ENCODE data around the gene PRRT4. TPM values are rescaled to one million over a fixed set of nuclear protein-coding genes. Genes with fewer than 3 reads are reported as not detected.

Gene PRRT4
- total and polyA plus RNA-seq, 4 donors = 0.23 to 5.8 (median 0.28) TPM; not detected in 1

GRCh38 chr7:128390871-128391565, 29.5 kb upstream of the PRRT4 start:
- H3K36me3 ChIP-seq (ENCODE audit: control insufficient read depth in 1 of 2, insufficient read depth in 2 of 2, low read length in 1 of 2) = no peaks in the 10 kb centered on the region

GRCh38 chr7:128389618-128390329, 28.3 kb upstream of the PRRT4 start:
- H3K36me3 ChIP-seq (ENCODE audit: control insufficient read depth in 1 of 2, insufficient read depth in 2 of 2, low read length in 1 of 2) = no peaks in the 10 kb centered on the region
- ATAC-seq (ENCODE audit: low FRiP score) = no peak
- H3K4me3 ChIP-seq (ENCODE audit: low read length in 2 of 2) = no peak overlapping the region
- no peaks in the 10 kb centered on the region for H3K9me3 ChIP-seq (ENCODE audit: control insufficient read depth, low read length)
- 76 to 81% methylated on average over 9 of the region's 9 CpGs for WGBS, 2 donors
- no peak overlapping the region for H3K27ac ChIP-seq (ENCODE audit: low read depth in 1 of 2, low read length in 2 of 2)
- intact Hi-C loops (cut with DNase I) = no loop called here
- H3K27me3 ChIP-seq (ENCODE audit: control insufficient read depth in 1 of 2, insufficient read depth in 2 of 2, low read length in 1 of 2) = no peaks in the 10 kb centered on the region
- DNase-seq = peak in 1 of 2 donors; percentile 42
- no peaks in the 10 kb centered on the region for H3K4me1 ChIP-seq (ENCODE audit: control insufficient read depth in 1 of 2, insufficient read depth in 2 of 2, low read length in 2 of 2)

More at GRCh38 chr7:128390871-128391565, 29.5 kb upstream of the PRRT4 start:
- intact Hi-C loops (cut with DNase I) = no loop called here
- no peak overlapping the region for H3K27ac ChIP-seq (ENCODE audit: low read depth in 1 of 2, low read length in 2 of 2)
- no peak overlapping the region for H3K4me3 ChIP-seq (ENCODE audit: low read length in 2 of 2)
- WGBS, 2 donors = 77 to 85% methylated on average over 3 of the region's 3 CpGs
- ATAC-seq (ENCODE audit: low FRiP score) (no peak), DNase-seq (no peak)
- H3K27me3 ChIP-seq (ENCODE audit: control insufficient read depth in 1 of 2, insufficient read depth in 2 of 2, low read length in 1 of 2) = no peaks in the 10 kb centered on the region
- no peaks in the 10 kb centered on the region for H3K9me3 ChIP-seq (ENCODE audit: control insufficient read depth, low read length)
- H3K4me1 ChIP-seq (ENCODE audit: control insufficient read depth in 1 of 2, insufficient read depth in 2 of 2, low read length in 2 of 2) = no peaks in the 10 kb centered on the region

GRCh38 chr7:128389085-128389617, 27.7 kb upstream of the PRRT4 start:
- no peaks in the 10 kb centered on the region for H3K9me3 ChIP-seq (ENCODE audit: control insufficient read depth, low read length)
- no peaks in the 10 kb centered on the region for H3K4me1 ChIP-seq (ENCODE audit: control insufficient read depth in 1 of 2, insufficient read depth in 2 of 2, low read length in 2 of 2)
- DNase-seq = peak in 1 of 2 donors; percentile 13
- WGBS, 2 donors = 23 to 53% methylated on average over 2 of the region's 2 CpGs
- no peaks in the 10 kb centered on the region for H3K36me3 ChIP-seq (ENCODE audit: control insufficient read depth in 1 of 2, insufficient read depth in 2 of 2, low read length in 1 of 2)
- H3K27me3 ChIP-seq (ENCODE audit: control insufficient read depth in 1 of 2, insufficient read depth in 2 of 2, low read length in 1 of 2) = no peaks in the 10 kb centered on the region
- intact Hi-C loops (cut with DNase I) = no loop called here
- ATAC-seq (ENCODE audit: low FRiP score) = no peak
- no peak overlapping the region for H3K27ac ChIP-seq (ENCODE audit: low read depth in 1 of 2, low read length in 2 of 2)
- H3K4me3 ChIP-seq (ENCODE audit: low read length in 2 of 2) = no peak overlapping the region

DNA sequence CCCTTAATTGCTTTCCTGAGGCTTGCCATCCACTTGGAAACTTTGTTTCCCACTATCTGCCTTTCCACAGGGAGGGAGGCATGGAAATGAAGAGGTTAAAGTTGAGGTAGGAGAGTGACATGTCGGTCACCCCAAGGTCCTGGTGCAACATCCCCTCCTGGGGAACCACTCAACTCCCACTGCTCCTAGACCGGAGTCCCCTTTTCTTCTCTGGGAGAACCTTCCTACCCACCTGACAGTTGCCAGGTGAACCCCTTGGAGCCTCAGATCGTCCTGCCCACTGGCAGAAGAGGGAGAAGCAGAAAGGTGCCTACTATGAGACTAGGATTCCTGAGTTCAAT, 26.6 kb upstream of the PRRT4 start:
- H3K4me1 ChIP-seq (ENCODE audit: control insufficient read depth in 1 of 2, insufficient read depth in 2 of 2, low read length in 2 of 2) = no peaks in the 10 kb centered on the region

GRCh38 chr7:128387216-128388144, 26.0 kb upstream of the PRRT4 start:
- ATAC-seq (ENCODE audit: low FRiP score) (peak; percentile 92), DNase-seq (peak; percentile 88 to 94)
- Histone ChIP-seq H3K9me3 (ENCODE audit: control insufficient read depth, low read length) (no peaks in the 10 kb centered on the region), H3K4me1 (ENCODE audit: control insufficient read depth in 1 of 2, insufficient read depth in 2 of 2, low read length in 2 of 2) (no peaks in the 10 kb centered on the region), H3K4me3 (ENCODE audit: low read length in 2 of 2) (no peak overlapping the region), H3K27me3 (ENCODE audit: control insufficient read depth in 1 of 2, insufficient read depth in 2 of 2, low read length in 1 of 2) (no peaks in the 10 kb centered on the region), H3K36me3 (ENCODE audit: control insufficient read depth in 1 of 2, insufficient read depth in 2 of 2, low read length in 1 of 2) (no peaks in the 10 kb centered on the region), H3K27ac (ENCODE audit: low read depth in 1 of 2, low read length in 2 of 2) (no peak overlapping the region)
- WGBS, 2 donors = 26 to 28% methylated on average over 24 of the region's 24 CpGs
- intact Hi-C loops (cut with DNase I) = loop anchor here in 1 of 2 donors (1.0 kb wide), 1 partner anchor 39 kb away; no protein-coding TSS in a partner anchor

More for the DNA sequence above, 26.6 kb upstream of the PRRT4 start:
- DNase-seq = peak in 1 of 2 donors; percentile 22
- intact Hi-C loops (cut with DNase I) = loop anchor here in 1 of 2 donors (1.0 kb wide), 1 partner anchor 40 kb away; no protein-coding TSS in a partner anchor
- H3K36me3 ChIP-seq (ENCODE audit: control insufficient read depth in 1 of 2, insufficient read depth in 2 of 2, low read length in 1 of 2) = no peaks in the 10 kb centered on the region
- no peaks in the 10 kb centered on the region for H3K27me3 ChIP-seq (ENCODE audit: control insufficient read depth in 1 of 2, insufficient read depth in 2 of 2, low read length in 1 of 2)
- no peak overlapping the region for H3K27ac ChIP-seq (ENCODE audit: low read depth in 1 of 2, low read length in 2 of 2)
- WGBS, 2 donors = 33 to 43% methylated on average over 3 of the region's 3 CpGs
- no peak for ATAC-seq (ENCODE audit: low FRiP score)
- H3K4me3 ChIP-seq (ENCODE audit: low read length in 2 of 2) = no peak overlapping the region
- no peaks in the 10 kb centered on the region for H3K9me3 ChIP-seq (ENCODE audit: control insufficient read depth, low read length)

GRCh38 chr7:128385988-128386925, 24.8 kb upstream of the PRRT4 start:
- H3K9me3 ChIP-seq (ENCODE audit: control insufficient read depth, low read length) = no peaks in the 10 kb centered on the region
- no peaks in the 10 kb centered on the region for H3K4me1 ChIP-seq (ENCODE audit: control insufficient read depth in 1 of 2, insufficient read depth in 2 of 2, low read length in 2 of 2)
- no peak overlapping the region for H3K4me3 ChIP-seq (ENCODE audit: low read length in 2 of 2)
- no peaks in the 10 kb centered on the region for H3K27me3 ChIP-seq (ENCODE audit: control insufficient read depth in 1 of 2, insufficient read depth in 2 of 2, low read length in 1 of 2)
- no peaks in the 10 kb centered on the region for H3K36me3 ChIP-seq (ENCODE audit: control insufficient read depth in 1 of 2, insufficient read depth in 2 of 2, low read length in 1 of 2)
- no peak for DNase-seq
- intact Hi-C loops (cut with DNase I) = loop anchor here in 1 of 2 donors (1.0 kb wide), 1 partner anchor 34 kb away; no protein-coding TSS in a partner anchor
- no peak for ATAC-seq (ENCODE audit: low FRiP score)
- H3K27ac ChIP-seq (ENCODE audit: low read depth in 1 of 2, low read length in 2 of 2) = no peak overlapping the region
- WGBS, 2 donors = 94 to 96% methylated on average over 4 of the region's 4 CpGs

GRCh38 chr7:128384726-128385125, 23.2 kb upstream of the PRRT4 start:
- no peaks in the 10 kb centered on the region for H3K27me3 ChIP-seq (ENCODE audit: control insufficient read depth in 1 of 2, insufficient read depth in 2 of 2, low read length in 1 of 2)
- WGBS, 2 donors = 84 to 87% methylated on average over 7 of the region's 7 CpGs
- no peaks in the 10 kb centered on the region for H3K4me1 ChIP-seq (ENCODE audit: control insufficient read depth in 1 of 2, insufficient read depth in 2 of 2, low read length in 2 of 2)
- no peak for ATAC-seq (ENCODE audit: low FRiP score)
- no peak for DNase-seq
- no peaks in the 10 kb centered on the region for H3K9me3 ChIP-seq (ENCODE audit: control insufficient read depth, low read length)
- no peaks in the 10 kb centered on the region for H3K36me3 ChIP-seq (ENCODE audit: control insufficient read depth in 1 of 2, insufficient read depth in 2 of 2, low read length in 1 of 2)
- H3K4me3 ChIP-seq (ENCODE audit: low read length in 2 of 2) = no peak overlapping the region
- H3K27ac ChIP-seq (ENCODE audit: low read depth in 1 of 2, low read length in 2 of 2) = no peak overlapping the region
- intact Hi-C loops (cut with DNase I) = no loop called here
